T-cell (primary cell): ENCODE results near the gene NKIRAS1. TPM values are rescaled to one million over a fixed set of nuclear protein-coding genes. Genes with fewer than 3 reads are reported as not detected.

Source experiments
- ATAC-seq, 4 experiments: fragments of 200-7000 bp in 3 of 4; fragments of 150-1000 bp in 1 of 4; cut with Tn5 transposase; replicated peaks in 1 of 4; 1 replicate in 3 of 4; 2 replicates in 1 of 4; pipeline ENCODE4 v1.10.0; 2021; ENCODE audit warnings: moderate library complexity in 3 of 4, mild to moderate bottlenecking in 2 of 4, moderate number of reproducible peaks in 1 of 4
- CTCF ChIA-PET, 2 donors: fragments of 300-600 bp; sonication (Branson Sonifier 250); formaldehyde crosslinking; loops; one replicate each; lab custom pipeline; 2022; ENCODE audit warnings: antibody characterized with exemption in 2 of 2; lab: Charles Lee
- POLR2A ChIA-PET, 2 donors: fragments of 300-600 bp; sonication (Branson Sonifier 250); formaldehyde crosslinking; loops; one replicate each; lab custom pipeline; 2022; ENCODE audit warnings: antibody characterized with exemption in 2 of 2; lab: Charles Lee
- DNase-seq, 35 experiments: peaks; one replicate each; pipeline versions ENCODE4 v3.0.0 to v3.0.0-alpha.2; 2013 to 2023
- H3K27ac ChIP-seq: one replicate; pipeline ENCODE4 v1.5.1; 2013; ENCODE audit warnings: low read length
- H3K27me3 ChIP-seq, 2 experiments: replicated peaks in 1 of 2; 1 replicate in 1 of 2; 2 replicates in 1 of 2; pipeline versions ENCODE4 v1.6.1 to v1.7.0; 2013; ENCODE audit warnings: low read length in 1 of 2, mixed read lengths in 1 of 2; ENCODE audit not compliant: control insufficient read depth in 2 of 2, insufficient read depth in 2 of 2; ENCODE audit errors: extremely low read depth in 1 of 2
- H3K36me3 ChIP-seq, 2 donors: 1 replicate in 1 of 2; 2 replicates in 1 of 2; pipeline versions ENCODE4 v1.6.1 to v1.7.0; 2013; ENCODE audit warnings: low read length in 1 of 2; ENCODE audit not compliant: control insufficient read depth in 2 of 2, insufficient read depth in 1 of 2; ENCODE audit errors: extremely low read depth in 1 of 2
- H3K4me1 ChIP-seq, 2 experiments: 1 replicate in 1 of 2; 2 replicates in 1 of 2; pipeline versions ENCODE4 v1.6.1 to v1.7.0; 2013; ENCODE audit warnings: low read length in 2 of 2, mixed read lengths in 1 of 2; ENCODE audit not compliant: insufficient read depth in 2 of 2, control insufficient read depth in 1 of 2; ENCODE audit errors: extremely low read depth in 1 of 2
- H3K4me3 ChIP-seq, 2 donors: 1 replicate in 1 of 2; 2 replicates in 1 of 2; pipeline versions ENCODE4 v1.5.1 to v1.7.0; 2013; ENCODE audit warnings: mild to moderate bottlenecking in 2 of 2, low read length in 1 of 2, moderate library complexity in 1 of 2; ENCODE audit not compliant: control insufficient read depth in 1 of 2; ENCODE audit errors: extremely low read depth in 1 of 2
- H3K9me3 ChIP-seq: 2 replicates; pipeline ENCODE4 v1.7.0; 2013
- H3K27ac Mint-ChIP-seq, 2 donors: one replicate each; pipeline ENCODE4 v1.8.0; 2020 to 2021; ENCODE audit warnings: mild to moderate bottlenecking in 2 of 2, mixed read lengths in 2 of 2
- H3K27me3 Mint-ChIP-seq, 2 donors: one replicate each; pipeline ENCODE4 v1.8.0; 2021 to 2022; ENCODE audit warnings: mixed read lengths in 2 of 2
- H3K36me3 Mint-ChIP-seq: one replicate; pipeline ENCODE4 v1.8.0; 2021; ENCODE audit warnings: mixed read lengths
- H3K4me1 Mint-ChIP-seq, 3 donors: one replicate each; pipeline ENCODE4 v1.8.0; 2020 to 2022; ENCODE audit warnings: mixed read lengths in 3 of 3, mild to moderate bottlenecking in 1 of 3
- H3K4me3 Mint-ChIP-seq, 3 donors: one replicate each; pipeline ENCODE4 v1.8.0; 2020 to 2022; ENCODE audit warnings: mild to moderate bottlenecking in 3 of 3, mixed read lengths in 3 of 3, moderate library complexity in 3 of 3
- H3K9me3 Mint-ChIP-seq, 3 donors: one replicate each; pipeline ENCODE4 v1.8.0; 2020 to 2022; ENCODE audit warnings: mixed read lengths in 3 of 3
- WGBS: methylation state at CpG from one replicate; pipeline ENCODE4 v1.1.5; 2013; ENCODE audit warnings: missing lambda C conversion rate; ENCODE audit not compliant: insufficient coverage; 5-methylcytosine and 5-hydroxymethylcytosine counted together
- total RNA-seq, 35 experiments: library from RNA in 6 of 35; stranded (reverse) in 6 of 35; fragments of 120-200 nt in 1 of 35; gene quantifications; one replicate each; pipeline versions ENCODE4 v1.2.1 to v1.2.4 and lab custom pipeline; 2013 to 2026

Gene NKIRAS1
- total RNA-seq, 5 donors from 2014 or later (not counting 1 experiment from before 2014, with no cell fraction given) = 2.2 to 4.1 (median 3.6) TPM

DNA sequence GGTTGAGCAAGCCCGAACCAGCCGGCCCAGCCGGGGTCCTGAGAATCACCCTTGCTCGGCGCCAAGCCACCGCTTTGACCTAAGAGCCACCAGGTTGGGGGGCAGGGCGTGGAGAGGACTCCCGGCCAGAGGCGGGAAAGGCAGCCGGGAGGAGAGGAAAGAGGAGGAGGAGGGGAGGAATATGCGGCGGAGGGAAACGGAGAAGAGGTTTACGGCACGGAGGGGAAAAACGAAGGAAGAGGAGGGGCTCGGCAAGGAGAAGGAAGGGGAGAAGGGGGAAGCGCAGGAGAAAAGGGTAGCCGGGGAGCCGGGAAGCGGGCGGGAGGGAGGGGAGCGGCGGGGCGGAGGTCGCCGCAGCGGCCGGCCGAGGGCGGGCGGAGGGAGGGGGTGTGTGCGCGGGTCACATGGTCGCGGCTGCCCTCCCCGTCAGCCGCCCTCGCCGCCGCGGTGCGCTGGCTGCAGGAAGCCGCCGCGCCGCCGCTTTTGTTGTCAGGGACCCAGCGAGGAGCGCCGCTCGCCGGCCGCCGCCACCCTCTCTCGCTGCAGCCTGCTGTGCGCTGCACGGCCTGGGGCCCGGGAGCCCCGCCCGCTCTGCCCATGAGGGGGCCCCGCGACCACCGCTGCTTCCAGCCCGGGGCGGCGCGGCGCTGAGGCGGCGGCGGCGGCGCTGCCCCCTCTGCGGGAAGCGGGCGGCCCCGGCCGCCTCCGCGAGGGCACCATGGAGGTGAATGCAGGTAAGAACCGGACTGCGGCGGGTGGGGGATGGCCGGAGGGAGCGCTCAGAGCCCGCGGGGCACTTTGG is 28.3 kb upstream of the NKIRAS1 start, which contains the start of gene NR1D2:
Gene NR1D2, plus strand, starts transcription at position 426 of the 802 bp plus-strand sequence. Its CDS starts 293 bp downstream, at position 719.
- Histone ChIP-seq H3K4me3 (peak within 1 kb of the TSS; percentile 71 to 74), H3K36me3 (peaks cover 0 to 2% of the 10 kb centered on the region in 2 donors), H3K27me3 (no peaks in the 10 kb centered on the region), H3K4me1 (peaks cover 11 to 32% of the 10 kb centered on the region in 2 experiments), H3K9me3 (no peaks in the 10 kb centered on the region), H3K27ac (peak within 1 kb of the TSS; percentile 93)
- CTCF ChIA-PET = interaction anchor here in 1 of 2 donors (0.6 to 1.7 kb wide), 2 partner anchors 28 to 1838 kb away, joined by 7 to 8 read pairs; partner anchors contain the start of genes NGLY1, NKIRAS1 and RPL15
- H3K27me3 Mint-ChIP-seq = no peaks in the 10 kb centered on the region
- peaks cover 35 to 45% (median 41%) of the 10 kb centered on the region in 3 donors for H3K4me1 Mint-ChIP-seq
- peak within 1 kb of the TSS; percentile 78 to 81 for H3K27ac Mint-ChIP-seq
- peak; percentile 63 to 91 (median 75) for DNase-seq
- under 1% methylated on average over 74 of the region's 88 CpGs for whole genome bisulfite sequencing
- POLR2A ChIA-PET = interaction anchor here in 1 of 2 donors (1.3 to 2.1 kb wide), 2 partner anchors 25 to 28 kb away, joined by 10 to 15 read pairs; partner anchors contain the start of genes NKIRAS1 and RPL15
- H3K9me3 Mint-ChIP-seq = no peaks in the 10 kb centered on the region
- ATAC-seq = peak; percentile 57 to 71 (median 63)
- peaks cover 12% of the 10 kb centered on the region for H3K36me3 Mint-ChIP-seq
- H3K4me3 Mint-ChIP-seq = peak within 1 kb of the TSS; percentile 80 to 82 (median 81)

DNA sequence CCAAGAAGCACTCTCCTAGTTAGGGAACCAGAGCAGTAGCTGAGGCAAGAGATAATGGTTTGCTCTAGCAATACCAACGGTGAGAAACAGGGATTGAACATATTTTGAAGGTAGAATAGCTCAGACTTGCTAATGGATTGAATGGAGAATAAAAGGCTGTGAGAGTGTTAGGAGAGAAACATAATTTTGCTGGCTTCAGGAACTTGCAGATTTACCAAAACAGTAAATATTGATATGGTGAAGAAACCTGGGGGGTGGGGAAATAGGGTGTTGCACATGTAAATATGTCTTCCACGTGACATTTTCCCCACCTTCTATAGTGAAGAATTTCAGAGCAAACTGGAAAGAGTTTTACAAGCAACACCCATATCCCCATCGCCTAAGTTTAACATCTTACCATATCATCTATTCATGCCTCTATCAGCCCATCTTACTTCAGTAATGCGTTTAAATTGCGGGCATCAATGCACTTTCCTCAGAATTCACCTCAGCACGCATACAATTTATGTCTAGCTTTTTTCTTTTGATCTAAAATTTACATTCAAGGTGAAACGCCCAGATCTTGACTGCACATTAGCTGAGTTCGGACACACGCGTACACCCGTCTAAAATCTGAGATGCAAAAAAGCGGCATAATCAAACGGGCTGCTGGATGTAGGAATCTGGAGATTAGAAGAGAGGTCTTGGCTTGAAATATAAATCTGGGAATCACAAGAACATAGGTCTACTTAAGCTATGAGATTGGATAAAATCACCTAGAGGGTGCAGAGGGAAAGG is 27.4 kb upstream of the NKIRAS1 start:
- no peaks in the 10 kb centered on the region for H3K27me3 Mint-ChIP-seq
- Histone ChIP-seq H3K27ac (no peak overlapping the region), H3K36me3 (no peaks in the 10 kb centered on the region), H3K27me3 (no peaks in the 10 kb centered on the region), H3K4me1 (peaks cover 8 to 26% of the 10 kb centered on the region in 2 experiments), H3K4me3 (peak overlapping the region in 1 of 2 donors; percentile 64), H3K9me3 (no peaks in the 10 kb centered on the region)
- peak overlapping the region; percentile 78 to 81 for H3K27ac Mint-ChIP-seq
- ATAC-seq (no peak), DNase-seq (peak in 1 of 35 experiments; percentile 39)
- peaks cover 27 to 36% (median 32%) of the 10 kb centered on the region in 3 donors for H3K4me1 Mint-ChIP-seq
- ChIA-PET CTCF (interaction anchor here (0.6 to 1.7 kb wide), 3 partner anchors 25 to 1839 kb away, joined by 3 to 8 read pairs (median 7); partner anchors contain the start of genes NGLY1 (in 1 of the 2), NKIRAS1 (in 1 of the 2) and RPL15 (in 1 of the 2)), POLR2A (interaction anchor here (0.5 to 2.1 kb wide), 6 partner anchors 24 to 1913 kb away, joined by 3 to 15 read pairs (median 4); partner anchors contain the start of genes NKIRAS1 (in 2 of the 2) and RPL15 (in 2 of the 2))
- H3K4me3 Mint-ChIP-seq = peak overlapping the region; percentile 78 to 82 (median 80)
- peaks cover 9% of the 10 kb centered on the region for H3K36me3 Mint-ChIP-seq
- H3K9me3 Mint-ChIP-seq = no peaks in the 10 kb centered on the region
- 12% methylated on average over 12 of the region's 13 CpGs for WGBS

DNA sequence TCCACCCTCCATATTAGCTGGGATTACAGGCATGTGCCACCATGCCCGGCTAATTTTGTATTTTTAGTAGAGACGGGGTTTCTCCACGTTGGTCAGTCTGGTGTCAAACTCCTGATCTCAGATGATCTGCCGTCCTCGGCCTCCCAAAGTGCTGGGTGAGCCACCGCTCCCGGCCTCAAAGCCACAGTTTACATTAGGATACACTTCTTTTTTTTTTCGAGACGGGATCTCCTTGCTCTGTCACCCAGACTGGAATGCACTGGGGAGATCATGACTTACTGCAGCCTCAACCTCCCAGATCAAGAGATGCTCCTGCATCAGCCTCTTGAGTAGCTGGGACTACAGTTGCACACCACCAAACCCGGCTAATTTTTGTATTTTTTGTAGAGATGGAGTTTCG is 25.8 kb upstream of the NKIRAS1 start:
- DNase-seq (no peak), ATAC-seq (no peak)
- no peaks in the 10 kb centered on the region for H3K9me3 ChIP-seq
- H3K36me3 Mint-ChIP-seq = peaks cover 4% of the 10 kb centered on the region
- H3K27me3 ChIP-seq = no peaks in the 10 kb centered on the region
- 97% methylated on average over 4 of the region's 11 CpGs for WGBS
- CTCF ChIA-PET = no interaction called here
- H3K4me1 ChIP-seq = peaks cover 8 to 18% of the 10 kb centered on the region in 2 experiments
- H3K4me3 Mint-ChIP-seq = no peak overlapping the region
- no peak overlapping the region for H3K4me3 ChIP-seq
- no peaks in the 10 kb centered on the region for H3K36me3 ChIP-seq
- no peaks in the 10 kb centered on the region for H3K9me3 Mint-ChIP-seq
- H3K27me3 Mint-ChIP-seq = no peaks in the 10 kb centered on the region
- no peak overlapping the region for H3K27ac ChIP-seq
- H3K4me1 Mint-ChIP-seq = peaks cover 15 to 22% (median 19%) of the 10 kb centered on the region in 3 donors
- POLR2A ChIA-PET = no interaction called here
- no peak overlapping the region for H3K27ac Mint-ChIP-seq

DNA sequence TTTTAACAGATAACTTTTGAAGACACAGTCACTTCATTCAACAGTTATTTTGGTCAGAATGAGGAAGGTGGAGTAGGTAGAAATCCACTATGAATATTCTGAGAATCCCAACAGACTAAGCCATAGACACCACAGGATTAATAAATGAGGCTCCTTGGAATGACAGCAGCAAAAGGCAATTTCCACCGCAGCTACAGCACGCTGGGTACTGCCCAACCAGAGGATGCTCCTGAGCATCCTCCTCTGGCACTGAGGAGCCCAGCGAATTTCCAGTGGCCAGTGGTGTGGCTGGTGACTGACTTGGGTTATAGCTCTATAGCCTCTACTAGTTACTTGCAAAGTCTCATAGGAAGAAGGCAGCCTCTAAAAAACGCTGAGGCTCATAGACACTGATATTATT is 24.6 kb upstream of the NKIRAS1 start:
- Mint-ChIP-seq H3K9me3 (no peaks in the 10 kb centered on the region), H3K36me3 (no peaks in the 10 kb centered on the region), H3K4me1 (peaks cover 8 to 15% (median 11%) of the 10 kb centered on the region in 3 donors), H3K27me3 (no peaks in the 10 kb centered on the region), H3K27ac (no peak overlapping the region), H3K4me3 (no peak overlapping the region)
- POLR2A ChIA-PET = interaction anchor here in 1 of 2 donors (0.7 kb wide), 1 partner anchor 25 kb away, joined by 3 read pairs; the partner anchor contains the start of genes NKIRAS1 and RPL15
- DNase-seq = no peak
- Histone ChIP-seq H3K4me3 (no peak overlapping the region), H3K9me3 (no peaks in the 10 kb centered on the region), H3K4me1 (peaks cover under 1 to 10% of the 10 kb centered on the region in 2 experiments), H3K36me3 (no peaks in the 10 kb centered on the region), H3K27me3 (no peaks in the 10 kb centered on the region), H3K27ac (no peak overlapping the region)
- CTCF ChIA-PET = interaction anchor here in 1 of 2 donors (1.2 kb wide), 1 partner anchor 28 kb away, joined by 3 read pairs; no protein-coding TSS in a partner anchor
- 92% methylated on average over 3 of the region's 4 CpGs for WGBS
- no peak for ATAC-seq

DNA sequence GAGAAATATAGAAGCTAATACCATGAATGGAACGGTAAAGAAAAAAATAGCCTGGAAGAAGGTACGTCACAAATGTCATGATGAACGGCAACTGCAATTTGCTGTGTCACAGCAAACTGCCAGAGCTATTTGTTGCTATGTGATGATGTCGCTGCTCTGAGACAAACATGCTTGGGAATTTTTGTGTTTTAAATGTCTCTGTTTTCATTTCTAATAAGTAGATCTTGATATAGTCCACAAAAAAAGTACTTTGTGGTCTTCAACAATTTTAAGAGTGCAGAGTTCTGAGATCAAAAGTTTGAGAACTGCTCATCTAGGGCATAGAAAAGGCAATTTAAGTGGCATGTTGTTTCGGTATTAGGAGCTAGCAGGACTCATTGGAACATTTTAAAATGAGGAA is 24.0 kb upstream of the NKIRAS1 start:
- Histone ChIP-seq H3K9me3 (no peaks in the 10 kb centered on the region), H3K4me1 (peaks cover 0 to 7% of the 10 kb centered on the region in 2 experiments), H3K27ac (no peak overlapping the region), H3K27me3 (no peaks in the 10 kb centered on the region), H3K4me3 (no peak overlapping the region), H3K36me3 (no peaks in the 10 kb centered on the region)
- H3K27me3 Mint-ChIP-seq = no peaks in the 10 kb centered on the region
- DNase-seq (no peak), ATAC-seq (no peak)
- ChIA-PET POLR2A (interaction anchor here in 1 of 2 donors (0.7 kb wide), 1 partner anchor 24 kb away, joined by 3 read pairs; the partner anchor contains the start of genes NKIRAS1 and RPL15), CTCF (interaction anchor here in 1 of 2 donors (1.2 kb wide), 1 partner anchor 28 kb away, joined by 3 read pairs; no protein-coding TSS in a partner anchor)
- no peak overlapping the region for H3K4me3 Mint-ChIP-seq
- 83% methylated on average over 2 of the region's 5 CpGs for WGBS
- no peak overlapping the region for H3K27ac Mint-ChIP-seq
- H3K4me1 Mint-ChIP-seq = peaks cover 7 to 15% (median 11%) of the 10 kb centered on the region in 3 donors
- H3K36me3 Mint-ChIP-seq = no peaks in the 10 kb centered on the region
- no peaks in the 10 kb centered on the region for H3K9me3 Mint-ChIP-seq
